ENCODE data around the gene C1QTNF5.

C1QTNF5 gene

DNA sequence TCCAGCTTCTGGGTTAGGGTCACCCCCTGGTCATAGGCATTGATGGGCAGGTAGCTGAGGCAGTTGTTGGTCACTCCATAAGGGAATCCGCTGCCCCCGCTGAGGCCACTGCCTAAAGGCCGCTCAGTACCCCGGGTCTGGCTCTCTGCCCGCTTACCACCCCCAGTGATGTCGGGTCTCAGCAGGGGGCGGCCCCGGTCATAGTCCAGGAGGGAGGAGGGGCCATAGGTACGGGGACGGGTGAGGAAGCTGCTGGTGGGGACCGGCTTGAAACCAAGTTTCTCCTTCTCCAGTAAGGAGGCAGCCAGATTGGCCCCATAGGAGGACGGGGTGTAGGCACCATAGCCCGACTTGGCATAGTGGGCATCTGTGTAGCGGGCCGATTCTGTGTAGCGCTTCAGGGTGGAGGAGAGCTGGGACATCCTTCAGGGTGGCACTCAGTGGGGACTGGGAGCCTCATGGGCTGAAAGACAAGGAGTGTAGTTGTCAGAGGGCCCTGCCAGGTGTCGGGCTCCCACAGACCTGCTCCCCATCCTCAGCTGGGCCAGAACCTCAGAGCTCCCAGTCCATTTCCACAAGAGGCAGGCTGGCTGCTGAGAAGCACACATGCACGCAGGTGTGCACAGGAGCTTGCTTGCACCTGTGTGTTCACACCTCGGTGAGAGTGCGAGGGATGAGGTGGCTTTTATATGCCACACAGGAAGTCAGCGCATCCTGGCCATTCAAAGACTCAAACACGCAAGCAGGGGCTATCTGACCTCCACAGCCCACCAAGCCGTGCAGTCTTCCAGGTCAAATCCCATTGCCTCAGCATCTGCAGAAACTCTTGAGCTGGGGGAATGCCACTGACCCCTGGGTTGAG lies 32.6 kb upstream of the C1QTNF5 start:
- DNase-seq (ENCODE audit: low read depth), result no peak

- DNase-seq (ENCODE audit: low read depth), result no peak
Observed at GRCh38 chr11:119372260-119373058, 31.8 kb upstream of the C1QTNF5 start.

- DNase-seq (ENCODE audit: low read depth), result no peak
Observed at GRCh38 chr11:119371778-119372182, 31.1 kb upstream of the C1QTNF5 start.

- no peak for DNase-seq (ENCODE audit: low read depth)
Observed at GRCh38 chr11:119371067-119371601, 30.5 kb upstream of the C1QTNF5 start.

DNA sequence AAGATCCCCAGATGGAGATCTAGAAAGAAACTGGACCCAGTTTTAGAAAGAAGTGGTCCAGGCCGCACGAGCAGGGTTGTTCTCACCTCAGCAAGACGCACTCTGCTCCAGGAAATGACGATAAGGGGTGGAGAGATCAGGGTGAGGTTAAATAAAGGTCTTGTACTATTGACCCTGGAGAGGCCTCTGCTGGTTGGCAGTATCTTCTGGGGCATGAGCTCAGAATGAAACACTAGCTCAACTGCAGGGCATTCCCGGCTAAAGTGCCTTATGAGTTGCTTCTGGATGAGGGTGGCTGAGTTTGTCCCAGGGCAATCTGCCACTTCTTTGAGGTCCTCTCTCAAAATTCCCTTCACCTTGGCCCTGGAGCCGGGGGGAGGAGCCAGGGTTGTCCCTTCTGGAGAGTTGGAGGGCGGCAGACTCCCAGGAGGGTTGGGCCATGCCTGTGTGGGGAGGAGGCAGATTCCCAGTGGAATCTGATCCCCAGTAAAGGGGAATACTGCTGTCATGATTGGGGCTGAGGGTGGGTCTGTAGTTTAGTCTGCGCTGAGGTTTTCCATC lies 29.9 kb upstream of the C1QTNF5 start:
- no peak for DNase-seq (ENCODE audit: low read depth)

DNA sequence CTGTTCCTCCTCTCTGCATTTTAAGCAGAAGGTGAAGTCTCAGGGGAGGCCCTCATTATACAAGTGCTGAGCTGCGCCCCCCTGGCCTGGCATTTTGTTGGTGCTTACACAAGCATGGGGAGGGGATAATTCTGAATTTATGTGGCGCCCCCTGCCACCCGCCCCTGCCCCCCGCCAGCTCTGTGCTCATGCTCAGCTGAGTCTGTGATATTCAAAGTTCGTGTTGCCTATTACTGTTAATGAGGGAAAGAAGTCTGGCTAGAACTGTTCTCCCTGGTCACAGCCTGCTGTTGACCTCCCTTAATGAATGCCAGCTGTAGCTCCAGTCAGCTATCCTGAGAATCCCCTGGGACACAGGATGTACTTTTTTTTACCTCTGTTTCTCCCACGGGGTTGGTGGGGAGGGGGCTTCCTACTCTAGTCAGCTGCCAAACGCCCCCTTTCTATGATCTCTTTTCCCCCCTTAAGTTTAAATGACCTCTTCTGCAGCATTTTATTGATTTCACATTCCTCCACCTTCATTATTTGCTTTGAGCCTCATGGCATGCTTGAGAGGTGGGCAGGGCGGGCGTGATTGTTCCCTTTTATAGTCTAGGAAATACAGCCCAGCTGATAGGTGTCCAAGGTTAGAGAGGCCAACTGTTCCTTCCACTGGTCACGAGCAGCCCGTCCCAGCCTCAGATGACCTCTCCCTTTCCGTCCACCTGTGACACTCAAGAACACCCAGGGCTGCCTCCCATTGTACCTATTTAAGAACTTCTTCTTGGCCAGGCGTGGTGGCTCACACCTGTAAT lies 28.6 kb upstream of the C1QTNF5 start:
- DNase-seq (ENCODE audit: low read depth), result no peak

DNA sequence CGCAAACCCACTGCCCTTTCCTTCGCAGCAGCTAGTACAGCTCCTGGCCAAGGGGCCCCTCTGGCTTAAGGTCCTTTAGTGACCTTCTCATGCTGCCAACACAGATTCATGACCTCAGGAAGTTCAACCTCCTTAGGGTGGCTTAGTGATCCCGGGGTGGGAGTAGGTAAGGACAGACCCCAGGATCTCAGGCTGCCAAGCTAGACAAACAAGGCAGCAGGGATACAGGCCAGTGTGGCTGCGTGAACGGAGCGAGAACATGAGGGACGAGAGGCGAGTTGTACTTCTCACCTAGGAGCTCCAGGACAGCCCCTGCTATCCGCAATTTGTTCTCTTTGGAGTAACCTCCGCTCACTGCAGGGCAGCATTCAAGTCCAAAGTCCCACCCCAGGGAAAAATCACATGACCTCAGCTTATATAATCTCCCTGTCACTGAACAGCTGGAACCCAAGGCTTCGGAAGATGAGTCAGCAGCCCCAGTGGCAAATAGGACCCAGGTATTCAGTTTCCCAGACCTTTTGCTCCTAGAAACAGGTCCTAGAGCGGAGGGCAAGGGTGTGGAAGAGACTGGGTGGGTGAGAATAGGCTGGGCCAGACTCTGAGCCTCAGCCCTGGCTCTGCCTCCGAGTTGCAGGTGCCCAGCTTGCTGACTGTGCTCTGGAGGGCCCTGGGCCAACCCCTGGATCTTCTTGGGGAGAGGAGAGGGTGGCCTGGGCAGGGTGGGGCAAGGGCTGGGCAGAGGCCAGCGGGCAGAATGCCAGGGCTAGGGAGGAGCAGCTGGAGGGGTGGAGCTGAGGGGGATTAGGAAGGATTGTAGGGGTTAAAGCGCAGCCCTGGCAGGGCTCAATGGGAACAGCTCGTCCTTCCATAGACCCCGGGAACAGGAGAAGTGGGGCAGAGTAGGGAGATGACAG lies 27.7 kb upstream of the C1QTNF5 start:
- DNase-seq (ENCODE audit: low read depth), result no peak

- no peak for DNase-seq (ENCODE audit: low read depth)
Observed at GRCh38 chr11:119367661-119368120, 27.0 kb upstream of the C1QTNF5 start.

DNA sequence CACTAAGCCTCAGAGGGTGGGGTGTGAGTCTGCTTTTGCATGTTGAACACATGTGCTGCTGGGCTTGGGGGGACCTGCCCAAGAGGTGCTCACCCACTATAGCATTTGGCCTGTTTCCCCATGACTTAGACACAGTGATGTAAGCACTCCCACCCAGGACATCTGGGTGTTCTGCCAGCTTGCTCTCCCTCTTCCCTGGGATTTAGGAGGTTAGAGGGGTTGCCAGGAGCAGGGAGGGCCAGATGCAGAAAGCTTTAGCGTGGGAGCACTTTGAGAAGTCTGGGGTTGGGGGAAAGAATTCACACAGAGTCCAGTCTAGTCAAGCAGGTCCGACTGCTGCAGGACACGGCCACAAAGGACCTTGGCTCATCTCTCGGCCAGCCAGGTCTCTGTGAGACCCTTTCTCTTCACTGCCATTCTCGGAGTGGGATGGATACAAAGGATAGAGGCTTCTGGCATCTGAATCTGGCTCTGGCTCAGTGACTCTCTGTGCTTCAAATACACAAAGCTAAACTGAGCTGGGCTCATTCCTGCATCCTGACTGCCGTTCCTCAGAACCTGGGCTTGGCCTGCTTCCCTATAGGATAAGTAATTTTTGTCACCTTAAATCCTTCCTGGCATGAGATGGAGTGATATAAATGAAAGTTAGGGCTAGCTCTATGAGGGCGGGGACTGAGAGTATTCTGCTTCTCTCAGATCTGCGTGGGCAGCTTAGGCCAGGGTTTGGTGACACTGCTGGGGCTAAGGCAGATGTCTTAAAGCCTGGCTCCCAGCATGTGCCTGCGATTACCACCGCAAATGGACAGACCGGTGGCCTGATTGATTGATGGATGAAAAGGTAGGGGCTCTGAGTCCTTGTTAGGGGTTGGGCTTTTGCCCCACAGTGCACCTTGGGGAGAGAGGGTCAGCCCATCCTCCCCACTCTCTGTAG lies 26.3 kb upstream of the C1QTNF5 start:
- no peak for DNase-seq (ENCODE audit: low read depth)

GRCh38 chr11:119365071-119365591 lies 24.4 kb upstream of the C1QTNF5 start:
- DNase-seq (ENCODE audit: low read depth), result no peak

DNA sequence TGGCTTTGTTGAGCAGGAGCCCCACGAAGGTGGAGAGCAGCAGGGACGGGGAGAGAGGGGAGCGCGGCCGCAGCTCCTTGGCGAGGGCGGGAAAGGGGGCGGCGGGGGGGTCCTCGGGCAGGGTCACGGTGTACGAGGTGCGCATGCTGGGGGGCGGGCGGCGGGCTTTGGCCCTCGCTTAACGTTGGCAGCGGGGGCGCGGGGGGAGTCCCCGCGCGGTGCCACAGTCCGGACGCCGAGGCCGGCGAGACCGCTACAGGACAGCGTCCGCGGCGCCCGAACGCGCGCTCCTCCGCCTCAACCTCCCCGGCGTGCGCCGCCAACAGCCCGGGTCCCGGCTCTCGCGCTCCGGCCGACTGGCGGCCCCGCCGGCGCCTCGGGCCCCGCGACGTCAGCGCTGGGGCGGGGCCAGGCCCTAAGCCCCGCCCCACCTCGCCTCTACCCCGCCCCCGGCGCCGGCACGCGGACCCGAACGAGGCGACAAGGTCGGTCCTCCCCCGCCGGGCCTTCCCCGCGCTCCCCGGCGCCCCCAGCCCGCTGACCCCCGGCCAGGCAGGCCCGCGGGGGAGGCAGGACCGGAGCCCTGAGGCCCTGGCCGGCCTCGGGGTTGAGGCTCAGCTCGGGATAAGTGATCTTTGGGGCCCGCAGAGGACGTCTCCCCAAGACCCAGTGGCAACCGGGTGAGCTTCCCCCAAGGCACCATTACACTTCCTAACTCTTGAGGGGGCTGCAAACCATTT lies 23.3 kb upstream of the C1QTNF5 start:
- DNase-seq (ENCODE audit: low read depth), result peak; percentile 34

- DNase-seq (ENCODE audit: low read depth), result no peak
Observed at GRCh38 chr11:119363081-119363850, 22.6 kb upstream of the C1QTNF5 start.

GRCh38 chr11:119362741-119363080 lies 22.0 kb upstream of the C1QTNF5 start:
- DNase-seq (ENCODE audit: low read depth), result no peak

DNA sequence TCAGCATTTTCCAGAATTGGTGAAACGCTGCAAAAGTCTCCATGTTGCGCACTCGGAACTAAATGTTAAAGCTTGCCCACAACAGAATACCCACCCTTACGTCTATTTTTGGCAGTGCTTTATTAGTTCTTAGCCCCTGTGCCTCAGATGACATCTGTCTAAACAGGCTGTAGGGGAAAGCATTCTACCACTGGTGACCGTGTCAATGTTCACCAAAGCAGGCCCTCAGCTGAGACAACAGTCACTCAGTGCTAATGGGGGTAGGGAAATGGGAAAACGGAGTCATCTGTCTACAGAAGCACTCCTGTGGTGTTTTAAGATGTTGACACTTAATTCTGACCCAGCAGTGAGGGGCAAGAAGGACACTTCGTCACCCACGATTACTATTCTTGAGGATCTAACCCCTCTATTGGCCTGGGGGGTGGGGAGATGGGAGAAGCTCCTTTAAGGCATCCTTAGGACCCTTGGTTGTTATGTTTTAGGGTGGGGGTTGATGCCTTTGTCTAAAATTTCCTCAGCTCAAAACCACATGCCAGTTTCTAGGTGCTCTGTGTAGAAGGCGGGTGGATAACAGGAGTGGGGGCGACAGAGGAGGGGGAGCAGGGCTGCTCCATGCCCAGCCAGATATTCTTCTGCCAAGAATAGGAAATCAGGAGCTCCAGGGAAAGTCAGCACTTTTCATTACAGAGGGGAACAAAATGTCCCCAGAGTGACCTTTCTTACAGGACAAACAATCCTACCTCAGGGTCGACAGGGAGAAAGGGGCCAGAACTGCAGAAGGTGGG lies 21.4 kb upstream of the C1QTNF5 start:
- no peak for DNase-seq (ENCODE audit: low read depth)

GRCh38 chr11:119361056-119361787 lies 20.5 kb upstream of the C1QTNF5 start:
- DNase-seq (ENCODE audit: low read depth), result no peak

All from activated T-cell treated with anti-CD3 and anti-CD28 coated beads for 1 hour (primary cell).